NCI-H510A treated with DMSO at 0.1 percent for 48 hours (cell line): ENCODE data around the gene SETSIP.
"Not testable (repeated sequence)": the region's sequence is repeated elsewhere in the genome, so short reads cannot be mapped to it uniquely, and the experiment has no call there.

ENCODE experiments used
- DNase-seq: peaks from one replicate; lab custom pipeline; 2025; lab: John Stamatoyannopoulos, UW

The SETSIP gene

DNA sequence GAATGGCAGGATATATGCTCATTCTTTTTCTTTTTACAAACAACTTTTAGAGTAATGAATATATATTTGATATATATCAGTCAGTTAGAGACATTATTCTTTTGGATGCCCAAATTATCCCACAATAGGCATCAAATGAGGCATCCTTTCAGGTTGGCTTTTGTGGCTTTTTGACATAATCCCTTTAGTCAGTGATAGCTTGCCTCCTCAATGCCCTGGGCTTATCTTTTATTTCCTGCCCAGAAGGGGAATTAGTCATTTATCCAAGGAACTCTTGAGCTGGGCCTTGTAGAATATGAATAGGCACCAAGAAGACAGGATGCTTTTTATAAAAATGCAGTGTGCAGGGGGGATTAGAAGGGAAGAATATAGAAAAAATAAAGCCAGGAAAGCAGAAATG, 23.3 kb downstream of the SETSIP start:
- DNase-seq = no peak

DNA sequence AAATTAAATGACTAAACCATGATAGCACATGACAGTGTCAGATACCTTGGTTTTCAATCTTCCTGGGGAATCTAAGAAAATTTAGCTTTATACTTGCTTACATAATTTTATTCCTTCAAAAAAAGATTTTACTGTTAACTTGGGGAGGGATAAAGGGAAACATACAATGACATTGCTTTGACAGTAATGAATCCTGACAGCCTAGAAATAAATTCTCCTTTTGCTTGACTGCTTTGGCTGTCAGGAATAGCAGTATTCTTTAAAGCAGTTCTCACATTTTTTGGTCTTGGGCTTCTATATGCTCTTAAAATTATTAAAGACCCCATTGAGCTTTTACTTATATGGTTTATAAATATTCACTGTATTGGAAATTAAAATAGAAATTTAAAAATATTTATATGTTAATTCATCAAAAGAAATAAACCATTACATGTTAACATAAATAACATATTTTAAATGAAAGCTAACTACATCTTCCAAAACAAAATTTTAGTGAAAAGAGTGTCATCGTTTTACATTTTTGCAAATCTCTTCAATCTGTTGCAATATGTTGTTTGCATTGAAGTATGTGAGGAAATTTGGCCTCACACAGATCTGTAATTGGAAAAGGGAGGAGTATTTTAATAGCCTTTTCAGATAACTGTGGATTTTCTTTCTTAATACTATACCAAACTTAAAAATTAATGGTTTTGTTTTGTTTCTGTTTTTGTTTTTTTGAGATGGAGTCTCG, 29.3 kb downstream of the SETSIP start:
- DNase-seq = no peak

DNA sequence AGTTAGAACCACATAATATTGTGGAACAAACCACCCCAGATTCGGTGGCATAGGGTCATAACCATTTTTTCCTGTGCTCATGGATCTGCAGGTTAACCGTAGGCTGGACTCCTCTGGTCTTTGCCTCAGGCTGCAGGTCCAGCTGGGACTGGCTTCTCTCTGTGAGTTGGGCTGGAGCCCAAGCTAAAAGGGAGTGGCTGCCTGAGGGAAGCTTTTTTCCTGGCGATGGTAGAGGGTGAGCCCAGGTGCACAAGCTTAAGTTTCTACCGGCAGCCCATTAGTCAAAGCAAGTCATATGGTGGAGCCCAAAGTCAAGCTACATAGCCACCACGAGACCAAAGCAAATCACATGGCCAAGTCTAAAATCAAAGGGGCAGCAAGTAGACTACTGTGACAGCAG, 31.6 kb downstream of the SETSIP start:
- no peak for DNase-seq

DNA sequence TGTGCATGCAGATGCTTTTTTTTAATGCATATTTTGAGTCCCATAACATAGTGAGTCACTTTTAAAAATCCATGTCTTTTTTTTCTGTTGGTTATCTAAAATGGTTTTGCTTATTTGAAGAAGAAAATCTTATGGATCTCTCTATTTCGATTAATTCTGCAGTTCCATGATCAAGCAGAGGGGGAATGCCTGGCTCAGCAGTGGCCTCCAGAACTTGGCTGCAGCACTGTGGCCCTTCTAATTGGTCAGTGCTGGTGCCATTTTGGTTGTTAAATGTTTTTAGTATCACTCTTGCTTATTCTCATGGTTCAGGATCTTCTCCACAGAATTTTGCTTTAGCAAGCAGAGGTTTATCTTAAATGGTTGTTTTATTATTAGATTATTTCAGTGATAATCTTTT, 34.2 kb downstream of the SETSIP start:
- DNase-seq = no peak

DNA sequence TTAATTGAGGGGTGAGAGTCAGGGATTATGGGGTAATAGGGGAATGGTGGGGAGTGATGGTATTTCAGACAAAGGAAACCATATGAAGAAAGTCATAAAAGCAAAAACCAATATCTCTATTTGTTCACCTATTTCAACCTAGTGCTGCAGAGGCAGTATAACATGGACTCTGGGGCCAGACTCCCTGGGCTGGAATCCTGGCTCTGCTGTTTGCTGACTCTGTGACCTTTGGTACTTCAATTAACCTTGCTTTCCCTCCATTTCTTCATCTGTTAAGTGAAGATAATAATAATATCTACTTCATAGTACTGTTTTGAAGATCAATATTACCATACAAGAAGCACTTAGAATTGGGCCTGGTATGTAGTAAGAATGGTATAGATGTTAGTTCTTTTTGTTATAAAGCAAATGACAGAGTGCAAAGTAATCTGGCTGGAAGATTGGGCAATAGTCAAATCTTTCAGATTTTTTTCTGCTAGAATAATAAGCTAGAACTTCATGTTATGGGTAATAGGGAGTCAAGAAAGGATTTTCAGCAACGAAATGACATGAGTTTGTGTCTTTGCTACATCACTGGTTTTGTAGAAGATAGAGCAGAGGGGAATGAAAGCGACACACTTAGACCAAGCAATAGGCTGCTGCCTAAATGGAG, 36.4 kb downstream of the SETSIP start:
- DNase-seq = no peak

DNA sequence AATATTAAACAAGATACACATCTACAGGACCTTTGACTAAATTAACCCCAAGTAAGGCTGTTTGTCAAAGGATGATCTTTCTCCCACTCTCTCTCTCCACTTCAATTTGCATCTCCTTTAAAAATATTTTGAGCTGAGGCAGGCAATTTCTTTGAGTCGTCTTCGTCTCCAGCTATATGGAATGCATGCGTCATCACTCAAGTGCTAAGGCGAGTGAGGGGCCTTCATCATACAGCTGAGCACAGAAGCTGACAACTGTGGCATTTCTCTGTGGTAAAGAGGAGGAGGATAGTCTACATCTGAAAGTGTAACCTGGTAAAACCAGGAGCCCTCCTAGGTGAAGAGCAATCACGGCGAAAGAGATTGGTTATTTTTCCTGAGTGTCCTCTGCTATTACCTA, 37.8 kb downstream of the SETSIP start:
- no peak for DNase-seq

DNA sequence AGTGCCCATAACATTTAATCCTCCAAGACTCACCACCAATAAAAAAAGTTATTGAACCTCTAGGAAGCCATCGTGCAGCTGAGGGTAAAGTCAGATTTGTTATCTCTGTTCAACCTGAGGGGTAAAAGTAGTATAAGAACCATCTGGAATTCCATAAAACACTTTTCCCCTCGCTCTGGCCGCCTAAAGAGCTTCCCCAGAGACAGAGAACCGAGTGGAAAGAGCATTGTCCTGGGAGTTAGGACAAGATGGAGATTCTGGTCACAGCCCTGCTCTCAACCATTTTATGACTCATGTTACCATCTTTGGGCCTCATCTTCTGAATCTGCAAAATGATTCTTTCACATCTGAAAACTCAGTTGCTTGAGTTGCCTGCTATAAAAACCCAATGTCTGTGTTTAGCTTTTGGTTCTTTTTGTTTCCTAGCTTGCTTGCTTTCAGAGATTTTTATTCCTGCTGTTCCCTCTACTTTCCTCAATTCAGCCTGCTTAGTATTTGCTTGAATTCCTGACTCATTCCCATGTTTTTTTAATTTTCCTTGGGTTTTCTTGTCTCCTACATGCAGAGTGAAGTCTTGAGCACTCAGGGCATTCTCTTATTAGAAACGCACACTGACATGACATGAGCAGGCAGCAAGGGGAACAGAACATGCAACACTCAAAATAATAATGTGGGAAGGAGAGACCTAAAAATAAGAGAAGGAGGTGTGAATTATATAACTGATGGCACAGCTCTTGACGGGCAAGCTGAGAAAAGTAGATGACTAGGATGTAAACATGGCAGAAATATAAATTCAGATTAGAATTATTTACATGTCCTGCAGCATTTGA, 43.7 kb downstream of the SETSIP start:
- no peak for DNase-seq

DNA sequence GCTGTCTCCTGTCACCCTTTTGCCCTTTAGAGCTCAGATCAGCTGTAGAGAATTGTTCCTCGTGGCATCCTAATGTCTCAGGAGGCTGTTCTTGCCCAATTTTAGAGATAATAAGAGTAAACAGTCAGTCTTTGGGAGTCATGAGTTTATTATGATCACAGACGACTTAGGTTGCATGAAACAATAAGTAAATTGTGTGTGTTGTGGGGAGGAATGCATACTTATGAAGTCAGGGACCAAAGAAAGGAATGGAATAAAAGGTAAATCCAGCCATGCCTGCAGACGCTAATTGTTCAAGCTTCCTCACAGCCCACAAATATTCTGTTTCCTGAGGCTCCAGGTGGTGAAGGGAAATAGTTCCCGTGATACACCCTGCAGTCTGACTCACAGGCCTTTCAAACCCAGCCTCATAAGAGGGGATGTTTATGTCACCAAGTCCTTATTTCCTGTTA, 44.5 kb downstream of the SETSIP start:
- DNase-seq = peak; percentile 35

DNA sequence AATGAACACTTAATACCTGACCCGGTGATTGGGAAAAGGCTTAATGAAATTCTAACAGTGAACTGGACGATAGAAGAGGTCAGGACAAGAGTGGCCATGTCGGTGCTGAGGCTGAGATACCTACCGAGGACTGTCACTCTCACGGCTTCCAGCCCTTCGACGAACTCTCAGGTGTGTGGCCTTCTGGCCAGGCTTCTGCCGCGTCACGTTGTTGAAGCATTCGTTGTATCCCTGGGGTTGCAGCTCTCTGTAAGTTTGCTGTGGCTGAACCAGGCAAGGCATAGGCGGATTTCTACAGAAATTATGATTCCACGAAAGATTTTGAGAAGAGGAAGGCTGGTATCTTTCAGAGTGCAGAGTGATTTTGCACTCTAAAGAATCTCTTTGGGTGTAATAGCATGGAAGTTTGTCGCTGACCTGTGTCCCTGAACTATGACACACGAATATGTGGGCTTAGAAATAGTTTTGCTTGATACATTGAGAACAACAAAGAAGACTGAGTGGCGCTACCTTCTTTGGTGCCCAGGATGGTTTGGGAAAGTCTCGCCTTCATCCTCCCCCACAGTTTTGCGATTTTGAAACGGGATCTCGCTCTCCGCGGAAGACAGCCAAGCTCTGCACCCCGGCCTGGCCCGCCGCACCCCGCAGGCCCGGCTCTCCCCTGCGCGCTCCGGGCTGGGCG, 45.8 kb downstream of the SETSIP start:
- peak; percentile 53 for DNase-seq

DNA sequence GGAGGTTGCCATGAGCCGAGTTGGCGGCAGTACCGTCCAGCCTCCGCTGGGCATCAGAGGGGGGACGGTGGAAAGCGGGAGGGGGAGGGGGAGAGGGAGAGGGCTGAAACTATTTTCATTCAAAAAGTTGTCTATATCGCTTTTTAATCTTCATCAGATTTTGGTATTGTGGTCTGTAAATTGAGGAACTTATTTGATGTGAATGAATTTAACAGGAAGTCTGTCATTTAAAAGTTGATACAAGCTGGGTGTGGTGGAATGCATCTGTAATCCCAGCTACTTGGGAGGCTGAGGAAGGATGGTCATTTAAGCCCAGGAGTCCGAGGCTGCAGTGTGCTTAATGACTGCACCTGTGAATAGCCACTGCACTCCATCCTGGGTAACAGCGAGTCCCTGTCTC, 48.4 kb downstream of the SETSIP start:
- no peak for DNase-seq

DNA sequence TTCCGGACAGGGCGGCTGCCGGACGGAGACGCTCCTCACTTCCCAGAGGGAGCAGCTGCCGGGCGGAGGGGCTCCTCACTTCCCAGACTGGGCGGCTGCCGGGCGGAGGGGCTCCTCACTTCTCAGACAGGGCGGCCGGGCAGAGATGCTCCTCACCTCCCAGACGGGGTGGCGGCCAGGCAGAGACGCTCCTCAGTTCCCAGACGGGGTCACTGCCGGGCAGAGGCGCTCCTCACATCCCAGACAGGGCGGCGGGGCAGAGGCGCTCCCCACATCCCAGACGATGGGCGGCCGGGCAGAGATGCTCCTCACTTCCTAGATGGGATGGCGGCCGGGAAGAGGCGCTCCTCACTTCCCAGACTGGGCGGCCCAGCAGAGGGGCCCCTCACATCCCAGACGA, 49.2 kb downstream of the SETSIP start:
- DNase-seq = not testable (repeated sequence)
